8988T (cell line): ENCODE measurements around the gene DERL3.
"Not testable (repeated sequence)": the region's sequence is repeated elsewhere in the genome, so short reads cannot be mapped to it uniquely, and the experiment has no call there.

Experiments used
- DNase-seq: peaks from one replicate; pipeline ENCODE4 v3.0.0; 2011

Gene DERL3

GRCh38 chr22:23838681-23839468 lies at the start of gene DERL3:
Gene DERL3 (minus strand): TSS chr22:23839006. CDS start chr22:23838987, 19 bp downstream.
- DNase-seq = peak; percentile 76

GRCh38 chr22:23884140-23884539 lies 45.3 kb upstream of the DERL3 start:
- DNase-seq = no peak

- DNase-seq = no peak
Measured at GRCh38 chr22:23883658-23884057, 44.9 kb upstream of the DERL3 start.

GRCh38 chr22:23882370-23882769 lies 43.6 kb upstream of the DERL3 start:
- DNase-seq = no peak

GRCh38 chr22:23878219-23878618 lies 39.4 kb upstream of the DERL3 start:
- no peak for DNase-seq

GRCh38 chr22:23877566-23877965 lies 38.8 kb upstream of the DERL3 start:
- DNase-seq = no peak

GRCh38 chr22:23875801-23876200 lies 37.0 kb upstream of the DERL3 start:
- no peak for DNase-seq

GRCh38 chr22:23874871-23875270 lies 36.1 kb upstream of the DERL3 start:
- no peak for DNase-seq

- no peak for DNase-seq
Measured at GRCh38 chr22:23868580-23868979, 29.8 kb upstream of the DERL3 start.

- DNase-seq = not testable (repeated sequence)
Measured at GRCh38 chr22:23864499-23865154, 25.8 kb upstream of the DERL3 start.

GRCh38 chr22:23862103-23862502 lies 23.3 kb upstream of the DERL3 start:
- DNase-seq = peak; percentile 56

GRCh38 chr22:23860187-23860586 lies 21.4 kb upstream of the DERL3 start:
- not testable (repeated sequence) for DNase-seq

GRCh38 chr22:23859201-23859600 lies 20.4 kb upstream of the DERL3 start:
- no peak for DNase-seq

GRCh38 chr22:23858484-23858815 lies 19.6 kb upstream of the DERL3 start:
- DNase-seq = no peak

GRCh38 chr22:23857606-23858483 lies 19.0 kb upstream of the DERL3 start, which contains the start of gene SLC2A11:
Gene SLC2A11 (plus strand): TSS chr22:23857875. CDS start chr22:23858000, 125 bp downstream.
- DNase-seq = peak; percentile 84

- peak; percentile 44 for DNase-seq
Measured at GRCh38 chr22:23856721-23857605, 18.2 kb upstream of the DERL3 start.

GRCh38 chr22:23850136-23850611 lies 11.4 kb upstream of the DERL3 start:
- no peak for DNase-seq

GRCh38 chr22:23849009-23850006 lies 10.5 kb upstream of the DERL3 start:
- peak; percentile 87 for DNase-seq

GRCh38 chr22:23847991-23848864 lies 9.4 kb upstream of the DERL3 start:
- DNase-seq = no peak
